Stimulated activated naive CD4-positive, alpha-beta T cell treated with Interleukin-2 at 50 U/mL for 16 hours (primary cell): Measurements from ENCODE around the gene TCF23.
"Not testable (repeated sequence)": the region's sequence is repeated elsewhere in the genome, so short reads cannot be mapped to it uniquely, and the experiment has no call there.

Experiments
- DNase-seq: peaks from one replicate; lab custom pipeline; 2025; lab: John Stamatoyannopoulos, UW

The TCF23 gene

GRCh38 chr2:27154488-27154887 lies 5.7 kb downstream of the TCF23 start:
- DNase-seq, result no peak

DNA sequence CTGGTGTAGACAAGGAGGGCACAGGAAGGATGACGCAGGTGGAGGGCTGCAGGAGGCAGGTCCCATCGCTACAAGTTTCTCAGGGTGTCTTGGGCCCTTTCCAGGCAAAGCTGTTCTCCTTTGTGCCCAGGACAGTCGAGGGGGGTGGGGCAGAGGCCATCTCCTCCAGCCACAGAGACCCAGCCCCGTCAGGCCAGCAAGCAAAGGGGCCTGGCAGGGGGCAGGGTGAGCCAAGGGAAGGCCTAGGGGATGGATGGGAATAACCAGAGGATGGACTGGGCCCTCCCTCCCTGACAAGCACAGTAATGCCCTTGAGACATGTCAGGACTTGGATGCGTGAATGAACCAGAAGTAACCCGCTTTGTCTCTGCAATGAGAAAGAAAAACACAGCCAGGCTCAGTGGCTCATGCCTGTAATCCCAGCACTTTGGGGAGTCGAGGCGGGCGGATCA lies 6.3 kb downstream of the TCF23 start:
- no peak for DNase-seq

DNA sequence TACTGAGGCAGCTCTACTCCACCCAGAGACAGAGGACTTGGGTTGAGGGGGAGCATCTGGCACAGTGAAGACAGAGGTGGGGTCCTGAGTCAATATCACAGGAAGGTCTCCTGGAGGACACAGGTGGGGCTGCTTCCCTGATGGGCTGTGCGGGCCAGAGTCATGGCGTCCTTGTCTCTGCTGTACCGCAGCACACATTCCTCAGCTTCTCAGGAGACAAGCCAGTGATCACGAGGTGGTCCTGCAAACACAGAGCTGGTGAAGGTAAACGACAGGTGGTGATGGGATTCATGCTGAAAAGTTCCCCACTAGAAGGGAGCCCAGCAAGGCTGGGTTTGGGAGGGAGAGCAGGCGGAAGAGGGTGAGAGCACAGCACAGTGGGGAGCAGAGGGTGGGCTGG lies 9.7 kb downstream of the TCF23 start:
- DNase-seq, result no peak

DNA sequence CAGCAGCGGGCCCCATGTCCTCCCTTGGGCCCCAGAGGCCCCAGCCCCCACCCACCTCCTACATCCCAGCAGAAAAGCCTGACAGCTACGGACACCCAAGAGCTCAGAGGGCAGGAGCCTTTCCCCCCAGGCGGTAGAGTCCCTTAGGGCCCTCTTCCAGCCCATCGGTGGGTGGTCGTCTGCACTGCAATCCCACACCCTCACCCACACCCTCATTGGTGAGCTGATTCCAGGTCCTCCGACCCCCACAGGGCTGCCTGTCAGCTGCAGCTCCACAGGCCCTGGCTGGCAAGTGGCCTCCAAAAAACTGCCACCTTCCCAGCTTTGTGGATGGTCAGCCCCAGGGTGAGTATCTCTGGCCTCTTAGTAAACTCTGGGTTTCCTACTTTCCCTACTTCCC lies 10.5 kb downstream of the TCF23 start:
- DNase-seq, result no peak

- DNase-seq, result no peak
Measured at GRCh38 chr2:27160191-27160590, 11.4 kb downstream of the TCF23 start.

GRCh38 chr2:27162151-27163121 lies 13.6 kb downstream of the TCF23 start:
- no peak for DNase-seq

DNA sequence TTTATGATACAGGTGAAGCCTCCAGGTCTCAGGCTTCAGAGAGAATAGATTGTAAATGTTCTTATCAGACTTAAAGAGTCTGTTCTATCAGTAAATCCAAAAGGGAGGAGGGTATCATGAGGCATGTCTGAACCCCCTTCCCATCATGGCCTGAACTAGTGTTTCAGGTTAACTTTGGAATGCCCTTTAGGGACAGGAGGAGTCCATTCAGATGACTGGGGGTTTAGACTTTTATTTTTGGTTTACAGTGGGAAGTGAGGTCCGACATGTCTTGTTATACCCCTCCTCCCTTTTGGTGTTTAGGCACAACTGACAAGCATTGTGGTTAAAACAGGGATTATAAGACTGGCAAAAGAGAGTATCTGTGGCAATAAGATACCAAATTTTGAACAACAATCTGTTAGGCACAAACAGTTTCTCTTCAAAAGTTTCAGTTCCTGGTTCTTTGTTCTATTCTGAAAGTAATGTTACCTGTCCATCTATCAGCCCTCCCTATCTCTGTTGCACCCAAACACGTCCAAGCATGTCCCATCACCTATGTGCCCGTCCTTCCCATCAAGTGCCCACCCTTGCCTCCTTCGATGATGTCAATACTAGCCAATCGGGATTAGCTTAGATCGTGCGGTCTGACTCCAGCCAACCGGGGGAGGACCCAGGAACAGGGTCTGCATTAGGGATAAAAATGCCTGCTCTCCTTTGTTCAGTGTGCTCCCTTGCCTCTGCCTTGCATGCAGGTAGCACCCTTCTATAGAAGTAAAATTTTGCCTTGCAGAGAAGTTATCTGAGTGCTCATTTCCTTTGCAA lies 16.4 kb downstream of the TCF23 start:
- no peak for DNase-seq

- DNase-seq, result no peak
Measured at GRCh38 chr2:27170581-27171337, 22.0 kb downstream of the TCF23 start.

GRCh38 chr2:27171351-27171848 lies 22.6 kb downstream of the TCF23 start:
- no peak for DNase-seq

- no peak for DNase-seq
Measured at GRCh38 chr2:27174638-27175037, 25.8 kb downstream of the TCF23 start.

DNA sequence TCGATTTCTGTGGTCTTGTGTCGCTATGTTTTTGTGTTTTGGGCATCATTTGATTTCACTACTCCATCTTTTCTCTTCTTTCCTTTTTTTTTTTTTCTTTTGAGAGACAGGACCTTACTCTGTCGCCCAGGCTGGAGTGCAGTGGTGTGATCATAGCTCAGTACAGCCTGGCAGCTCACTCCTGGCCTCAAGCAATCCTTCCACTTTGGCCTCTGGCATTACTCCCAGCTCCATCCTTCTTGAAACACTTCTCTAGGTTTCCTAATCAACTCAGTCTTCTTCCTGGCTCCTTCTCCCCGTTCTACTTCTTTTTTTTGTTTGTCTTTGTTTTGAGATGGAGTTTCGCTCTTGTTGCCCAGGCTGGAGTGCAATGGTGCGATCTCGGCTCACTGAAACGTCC lies 26.5 kb downstream of the TCF23 start:
- DNase-seq, result no peak

DNA sequence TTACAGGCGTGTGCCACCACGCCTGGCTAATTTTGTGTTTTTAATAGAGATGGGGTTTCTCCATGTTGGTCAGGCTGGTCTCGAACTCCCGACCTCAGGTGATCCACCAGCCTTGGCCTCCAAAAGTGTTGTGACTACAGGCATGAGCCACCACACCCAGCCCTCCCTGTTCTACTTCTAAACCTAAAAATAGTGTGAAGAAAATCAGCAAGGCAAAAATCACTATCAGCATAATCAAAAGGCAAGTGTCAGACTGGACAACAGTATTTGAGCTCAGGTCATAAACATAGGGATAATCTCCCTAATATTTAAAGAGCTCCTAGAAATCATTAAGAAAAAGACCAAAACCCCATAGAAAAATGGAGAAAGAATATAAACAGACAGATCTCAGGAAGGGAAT lies 27.0 kb downstream of the TCF23 start:
- DNase-seq, result not testable (repeated sequence)

DNA sequence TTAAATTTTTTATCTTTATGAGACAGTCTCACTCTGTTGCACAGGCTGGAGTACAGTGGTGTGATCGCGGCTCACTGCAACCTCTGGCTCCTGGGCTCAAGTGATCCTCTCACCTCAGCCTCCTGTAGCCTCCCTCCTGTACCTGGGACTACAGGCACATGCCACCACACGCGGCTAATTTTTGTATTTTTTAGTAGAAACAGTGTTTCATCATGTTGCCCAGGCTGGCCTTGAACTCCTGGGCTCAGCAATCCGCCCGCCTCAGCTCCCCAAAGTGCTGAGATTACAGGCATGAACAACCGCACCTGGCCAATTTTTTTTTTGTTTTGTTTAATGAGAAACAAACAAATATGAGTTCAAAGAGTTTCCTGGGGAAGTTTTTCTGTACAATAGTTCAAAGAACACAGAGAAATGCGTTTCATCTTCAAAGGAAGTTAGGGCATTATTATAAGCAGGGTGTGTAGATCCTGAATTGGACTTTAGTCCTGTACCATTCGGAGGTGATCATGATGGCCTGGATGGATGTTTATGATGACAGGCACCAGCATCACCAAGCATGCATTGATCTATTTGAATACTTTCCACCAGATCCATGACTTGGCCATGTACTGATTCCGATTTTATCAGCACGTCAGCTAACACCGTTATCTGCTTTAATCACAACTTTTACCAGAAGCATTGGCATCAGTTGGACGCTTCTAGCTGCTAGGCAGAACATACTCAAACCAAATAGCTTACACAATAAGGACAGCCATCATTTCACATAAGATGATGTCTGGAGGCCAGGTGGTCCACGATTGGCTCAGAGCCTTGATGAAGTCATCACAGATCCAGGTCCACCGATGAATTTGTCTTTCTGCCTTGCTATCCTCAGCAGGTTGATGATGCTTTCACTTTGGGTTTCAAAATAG lies 28.9 kb downstream of the TCF23 start:
- no peak for DNase-seq

GRCh38 chr2:27178469-27178868 lies 29.7 kb downstream of the TCF23 start:
- no peak for DNase-seq

DNA sequence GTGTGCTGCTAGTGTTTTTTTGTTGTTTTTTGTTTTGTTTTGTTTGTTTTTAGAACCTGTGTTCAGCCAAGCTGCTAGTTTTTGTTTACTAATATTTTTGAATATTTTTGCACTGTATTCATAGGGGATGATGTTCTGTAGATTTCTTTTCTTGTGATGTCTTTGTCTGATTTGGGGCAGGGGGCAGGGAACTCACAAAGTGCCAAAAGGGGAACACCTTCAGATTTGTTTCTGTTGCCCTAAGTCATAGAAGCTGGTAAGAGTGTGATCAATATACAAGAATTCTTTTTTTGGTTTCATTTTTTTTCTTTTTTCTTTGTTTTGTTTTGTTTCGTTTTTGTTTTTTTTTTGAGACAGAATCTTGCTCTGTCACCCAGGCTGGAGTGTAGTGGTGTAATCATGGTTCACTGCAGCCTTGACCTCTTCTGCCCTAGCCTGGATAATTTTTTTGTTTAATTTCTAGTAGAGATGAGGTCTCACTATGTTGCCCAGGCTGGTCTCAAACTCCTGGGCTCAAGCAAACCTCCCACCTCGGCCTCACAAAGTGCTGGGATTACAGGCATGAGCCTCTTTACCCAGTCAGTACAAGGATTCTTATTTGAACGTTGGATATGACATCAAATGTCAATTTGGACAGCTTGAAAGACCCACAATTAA lies 30.7 kb downstream of the TCF23 start:
- DNase-seq, result no peak

GRCh38 chr2:27182346-27182745 lies 33.5 kb downstream of the TCF23 start:
- no peak for DNase-seq

GRCh38 chr2:27184115-27184514 lies 35.3 kb downstream of the TCF23 start:
- DNase-seq, result no peak

DNA sequence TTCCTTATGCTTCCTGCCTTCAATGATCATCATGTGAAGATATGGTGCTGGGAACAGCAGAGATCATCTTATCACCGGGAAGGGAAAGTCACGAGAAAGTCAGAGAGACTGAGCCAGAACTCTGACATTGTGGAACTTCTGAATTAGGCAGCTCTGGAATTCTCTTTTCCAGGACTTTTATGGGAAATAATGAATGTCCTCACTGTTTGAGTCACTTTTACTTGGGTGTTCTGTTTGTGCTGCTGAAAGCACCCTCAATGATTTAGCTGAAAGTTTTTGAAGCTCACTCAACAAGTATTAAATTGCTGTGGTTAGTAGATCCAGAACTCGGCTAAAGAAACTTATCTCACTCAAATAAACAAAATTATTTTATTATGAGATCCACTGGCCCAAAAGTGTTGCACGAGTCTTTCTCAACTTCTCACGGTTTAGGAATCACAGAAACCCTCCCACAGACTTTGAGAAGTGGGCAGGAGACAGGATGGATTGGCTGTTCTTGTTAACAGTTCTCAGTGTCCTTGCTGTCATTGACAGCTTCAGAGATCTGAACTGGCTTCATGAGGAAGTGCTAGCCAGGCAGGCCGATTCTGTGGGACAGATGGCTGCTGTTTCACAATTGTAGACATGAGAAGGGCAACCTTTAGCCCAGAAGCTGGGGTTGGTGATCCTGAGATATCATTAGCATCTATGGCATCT lies 36.7 kb downstream of the TCF23 start:
- no peak for DNase-seq

DNA sequence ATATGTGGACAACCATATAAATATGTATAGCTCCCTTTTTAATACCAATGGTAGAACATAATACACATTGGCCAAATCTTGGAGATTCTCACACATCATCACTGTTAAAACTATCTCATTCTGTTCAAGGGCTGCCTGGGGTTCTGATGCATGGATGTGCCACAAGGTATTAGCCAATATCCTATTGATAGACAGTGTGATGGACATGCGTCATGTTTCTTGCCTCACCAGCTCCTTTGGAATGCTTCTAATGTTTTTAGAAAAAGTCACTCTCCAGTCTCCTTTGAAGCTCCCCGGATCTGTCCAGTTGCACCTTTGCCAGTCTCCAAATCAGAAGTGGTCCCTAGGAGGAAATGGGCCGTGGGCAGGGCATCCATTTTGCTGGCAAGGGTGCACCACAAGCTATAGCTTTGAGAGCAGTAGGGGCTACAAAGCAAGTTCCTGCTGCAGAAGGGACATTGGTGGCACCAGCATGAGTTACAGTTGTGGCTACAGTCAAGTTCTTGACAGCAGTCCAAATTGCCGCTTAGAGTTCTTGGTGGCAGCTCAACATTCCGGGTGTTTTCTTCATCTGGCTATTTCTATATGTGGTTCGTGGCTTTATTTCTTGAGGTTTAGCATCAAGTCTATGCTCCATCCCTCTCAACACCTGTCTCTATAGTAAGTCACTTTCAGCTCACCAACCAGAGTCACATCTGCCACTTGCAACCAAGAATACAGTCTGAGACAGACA lies 38.0 kb downstream of the TCF23 start:
- DNase-seq, result no peak
